K562 treated with DMSO at 1 percent for 4 hours (cell line): ENCODE results near the gene TMPRSS11B. TPM values are rescaled to one million over a fixed set of nuclear protein-coding genes. Genes with fewer than 3 reads are reported as not detected.

Source experiments
- total RNA-seq: library from RNA; unstranded; fragments of 300-600 nt; gene quantifications from 2 replicates; pipeline ENCODE4 v1.2.3, GENCODE V29; 2022; ENCODE audit not compliant: insufficient read depth

Gene TMPRSS11B, protein sequence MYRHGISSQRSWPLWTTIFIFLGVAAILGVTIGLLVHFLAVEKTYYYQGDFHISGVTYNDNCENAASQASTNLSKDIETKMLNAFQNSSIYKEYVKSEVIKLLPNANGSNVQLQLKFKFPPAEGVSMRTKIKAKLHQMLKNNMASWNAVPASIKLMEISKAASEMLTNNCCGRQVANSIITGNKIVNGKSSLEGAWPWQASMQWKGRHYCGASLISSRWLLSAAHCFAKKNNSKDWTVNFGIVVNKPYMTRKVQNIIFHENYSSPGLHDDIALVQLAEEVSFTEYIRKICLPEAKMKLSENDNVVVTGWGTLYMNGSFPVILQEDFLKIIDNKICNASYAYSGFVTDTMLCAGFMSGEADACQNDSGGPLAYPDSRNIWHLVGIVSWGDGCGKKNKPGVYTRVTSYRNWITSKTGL
- total RNA-seq = not detected in 2 replicates

DNA sequence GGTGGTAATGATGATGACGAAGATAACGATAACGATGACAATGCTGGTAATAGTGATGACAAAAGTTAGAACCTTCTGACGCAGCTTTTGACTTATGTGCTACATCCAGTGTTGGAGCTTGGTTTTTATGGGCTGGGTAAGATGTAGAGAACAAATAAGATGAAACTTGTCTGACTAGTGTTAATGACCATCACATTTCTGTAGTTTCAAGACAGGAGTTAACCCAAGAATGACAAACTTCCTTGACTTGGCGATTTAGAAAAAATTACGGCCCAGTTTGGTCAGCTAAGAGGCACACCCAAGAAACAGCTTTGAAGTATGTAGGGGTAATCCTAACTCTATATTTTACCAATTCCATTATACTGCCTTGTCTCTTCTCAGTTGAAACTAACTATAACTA lies at the start of gene TMPRSS11B:
TSS of gene TMPRSS11B (minus strand) at position 101 of the 400 bp plus-strand sequence. CDS start 136 bp downstream, outside the sequence.

Other genes starting within 250 kb of the TMPRSS11B start
- gene TMPRSS11F, start 115.8 kb downstream of the TMPRSS11B start, total RNA-seq = not detected in 2 replicates
- 30.9 and 34.9 TPM in 2 replicates for gene YTHDC1, start 104.4 kb upstream of the TMPRSS11B start, total RNA-seq
- gene TMPRSS11E, start 201.8 kb upstream of the TMPRSS11B start, total RNA-seq = not detected in 2 replicates